Ovary (tissue), 9 donors: ENCODE results near the gene RSPH10B2. TPM values are rescaled to one million over a fixed set of nuclear protein-coding genes. Genes with fewer than 3 reads are reported as not detected.
"Not testable (repeated sequence)": the region's sequence is repeated elsewhere in the genome, so short reads cannot be mapped to it uniquely, and the experiment has no call there.

ENCODE experiments used
- DNase-seq, 5 donors: peaks; one replicate each; pipeline ENCODE4 v3.0.0-alpha.2; 2019 to 2020
- H3K27ac ChIP-seq, 2 donors: fragments of 200-600 bp; one replicate each; pipeline versions ENCODE4 v1.5.1 to v1.8.0; 2019 to 2022
- H3K27me3 ChIP-seq: fragments of 200-600 bp; one replicate; pipeline ENCODE4 v1.8.0; 2022
- H3K36me3 ChIP-seq: fragments of 200-600 bp; sonication (generic); one replicate; pipeline ENCODE4 v1.5.1; 2019
- H3K4me1 ChIP-seq: one replicate; pipeline ENCODE4 v1.8.1; 2013; ENCODE audit warnings: mild to moderate bottlenecking, moderate library complexity; ENCODE audit not compliant: insufficient read depth
- H3K4me3 ChIP-seq: fragments of 200-600 bp; sonication (generic); one replicate; pipeline ENCODE4 v1.5.1; 2017
- H3K9me3 ChIP-seq, 2 donors: fragments of 200-600 bp in 1 of 2; sonication (generic) in 1 of 2; one replicate each; pipeline versions ENCODE4 v1.5.1 to v1.8.1; 2013 to 2019; ENCODE audit warnings: mild to moderate bottlenecking in 1 of 2, moderate library complexity in 1 of 2
- EP300 ChIP-seq: sonication (generic); formaldehyde crosslinking; IDR thresholded peaks from one replicate; pipeline ENCODE4 v1.6.1; 2017; ENCODE audit warnings: antibody characterized with exemption
- POLR2A ChIP-seq: fragments of 450-650 bp; IDR thresholded peaks from one replicate; pipeline ENCODE4 v1.6.1; 2017; ENCODE audit warnings: antibody characterized with exemption, mild to moderate bottlenecking, moderate library complexity
- WGBS, 3 donors: extraction: QIAGEN DNeasy Blood & Tissue Kit in 1 of 3; methylation state at CpG; one replicate each; pipeline versions ENCODE4 v1.1.5 to v1.1.7; 2013 to 2017; 5-methylcytosine and 5-hydroxymethylcytosine counted together
- intact Hi-C, 4 donors: fragments of 100-400 bp; cut with DNase I; formaldehyde crosslinking; loops; one replicate each; pipeline versions ENCODE4 v1.11.0 to v1.15.1; 2022 to 2023
- polyA plus RNA-seq, 2 donors: library from polyadenylated mRNA; stranded (reverse); fragments of 200-250 nt in 1 of 2; fragments of 350-450 nt in 1 of 2; fragmentation: Illumina TruSeq in 1 of 2; extraction: RNeasy Lipid Tissue Mini Kit (QIAGEN cat#74804) in 1 of 2; gene quantifications; one replicate each; pipeline ENCODE4 v1.2.3, GENCODE V29; 2013 to 2014
- total RNA-seq, 7 donors: library from RNA; depleted of rRNA in 2 of 7; stranded (reverse); fragments of >200 nt in 2 of 7; fragmentation: NEBNext Ultra II Directional in 3 of 7; extraction: Animal tissue kit (Norgen Biotek cat#: 25700) in 3 of 7; gene quantifications; one replicate each; pipeline versions ENCODE4 v1.1.0 to v1.2.4, GENCODE V29; 2016 to 2023
- TF ChIP-seq, protein P1 (sequence below), 3 donors: fragments of 450-650 bp in 2 of 3; fragments of 200-600 bp in 1 of 3; IDR thresholded peaks; one replicate each; pipeline versions ENCODE4 v1.5.1 to v1.8.0; 2016 to 2022; ENCODE audit warnings: antibody characterized with exemption in 3 of 3, mild to moderate bottlenecking in 1 of 3
- donor health status: DM: no; HTN: no; CAD: no; lungs with moderate emphysema.
- donor health status: DM: no; HTN: no; CAD: no.
- donor health status: Bipolar disorder and iron deficiency.
- donor health status: DM: yes; HTN: yes; CAD: no.
- donor health status: DM: no; HTN: no; CAD: no.
- donor health status: DM: yes; HTN: yes; CAD: no.

RSPH10B2 gene
- total and polyA plus RNA-seq, 9 donors, result 0.07 to 14.7 (median 0.71) TPM; not detected in 2

DNA sequence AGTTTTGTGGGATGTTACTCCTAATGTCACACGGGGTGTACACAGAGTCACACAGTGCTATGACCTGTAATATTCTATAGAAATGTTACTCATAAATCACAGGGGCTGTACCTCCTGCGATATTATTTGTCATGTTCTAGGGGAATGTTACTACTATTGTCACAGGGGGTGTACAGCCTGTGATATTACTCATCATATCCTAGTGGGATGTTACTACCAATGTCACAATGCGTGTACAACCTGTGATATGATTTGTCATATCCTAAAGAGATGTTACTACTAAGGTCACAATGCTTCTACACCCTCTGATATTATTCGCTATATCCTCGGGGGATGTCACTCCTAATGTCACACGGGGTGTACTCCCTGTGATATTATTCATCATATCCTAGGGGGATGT lies 79.7 kb downstream of the RSPH10B2 start:
- no peaks in the 10 kb centered on the region for H3K4me1 ChIP-seq
- DNase-seq, result no peak
- H3K36me3 ChIP-seq, result no peaks in the 10 kb centered on the region
- no peaks in the 10 kb centered on the region for H3K9me3 ChIP-seq
- WGBS, 3 donors, result 85 to 87% (median 86%) methylated on average over 6 of the region's 6 CpGs
- H3K4me3 ChIP-seq, result no peak overlapping the region
- no peak overlapping the region for H3K27ac ChIP-seq
- intact Hi-C loops, result no loop called here
- no peaks in the 10 kb centered on the region for H3K27me3 ChIP-seq
- TF ChIP-seq EP300 (no peak), POLR2A (no peak)
- TF ChIP-seq, protein P1, sequence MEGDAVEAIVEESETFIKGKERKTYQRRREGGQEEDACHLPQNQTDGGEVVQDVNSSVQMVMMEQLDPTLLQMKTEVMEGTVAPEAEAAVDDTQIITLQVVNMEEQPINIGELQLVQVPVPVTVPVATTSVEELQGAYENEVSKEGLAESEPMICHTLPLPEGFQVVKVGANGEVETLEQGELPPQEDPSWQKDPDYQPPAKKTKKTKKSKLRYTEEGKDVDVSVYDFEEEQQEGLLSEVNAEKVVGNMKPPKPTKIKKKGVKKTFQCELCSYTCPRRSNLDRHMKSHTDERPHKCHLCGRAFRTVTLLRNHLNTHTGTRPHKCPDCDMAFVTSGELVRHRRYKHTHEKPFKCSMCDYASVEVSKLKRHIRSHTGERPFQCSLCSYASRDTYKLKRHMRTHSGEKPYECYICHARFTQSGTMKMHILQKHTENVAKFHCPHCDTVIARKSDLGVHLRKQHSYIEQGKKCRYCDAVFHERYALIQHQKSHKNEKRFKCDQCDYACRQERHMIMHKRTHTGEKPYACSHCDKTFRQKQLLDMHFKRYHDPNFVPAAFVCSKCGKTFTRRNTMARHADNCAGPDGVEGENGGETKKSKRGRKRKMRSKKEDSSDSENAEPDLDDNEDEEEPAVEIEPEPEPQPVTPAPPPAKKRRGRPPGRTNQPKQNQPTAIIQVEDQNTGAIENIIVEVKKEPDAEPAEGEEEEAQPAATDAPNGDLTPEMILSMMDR (IDR thresholded peaks at IDR 0.05), result no peak

DNA sequence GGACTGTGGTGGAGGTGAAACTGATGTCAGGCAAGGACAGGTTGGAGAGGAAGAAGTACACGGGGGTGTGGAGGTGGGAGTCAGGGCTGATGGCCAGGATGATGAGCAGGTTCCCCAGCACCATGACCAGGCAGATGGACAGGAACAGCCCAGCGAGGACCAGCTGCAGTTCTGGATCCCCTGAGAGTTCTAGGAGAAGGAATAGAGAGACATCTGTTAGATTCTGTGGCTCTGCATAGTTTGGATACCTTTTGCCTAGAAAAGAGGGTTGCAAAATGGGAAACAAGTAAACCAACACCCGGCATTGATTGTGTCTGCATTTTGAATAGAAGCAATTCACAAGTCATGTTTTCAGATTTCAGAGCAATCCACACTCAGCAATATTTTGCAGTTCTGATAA lies 81.6 kb downstream of the RSPH10B2 start:
- H3K27me3 ChIP-seq, H3K9me3 ChIP-seq, H3K27ac ChIP-seq, H3K4me3 ChIP-seq, intact Hi-C loops, DNase-seq, H3K4me1 ChIP-seq, H3K36me3 ChIP-seq: not testable (repeated sequence)
- 43 to 63% (median 52%) methylated on average over 3 of the region's 3 CpGs for WGBS, 3 donors

DNA sequence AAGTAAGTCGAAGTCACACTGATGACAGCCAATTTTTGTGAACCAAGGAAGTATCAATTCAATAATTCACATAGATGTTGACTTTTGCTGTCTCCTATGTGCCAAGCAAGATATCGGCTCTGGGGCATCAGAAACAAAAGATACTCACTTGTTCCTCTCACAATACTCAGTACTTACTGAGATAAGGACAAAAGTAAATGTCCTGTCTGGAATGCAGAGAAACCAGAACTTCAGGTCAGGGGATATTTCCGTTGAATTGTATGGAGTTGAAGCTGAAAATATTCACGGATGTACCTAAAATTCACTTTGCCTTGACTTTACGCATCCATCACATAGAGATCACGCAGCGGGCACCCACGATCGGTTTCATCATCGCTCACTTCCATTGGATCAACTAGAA lies 83.2 kb downstream of the RSPH10B2 start:
- DNase-seq, H3K27me3 ChIP-seq, H3K9me3 ChIP-seq, H3K4me1 ChIP-seq, H3K36me3 ChIP-seq, H3K4me3 ChIP-seq, H3K27ac ChIP-seq, intact Hi-C loops: not testable (repeated sequence)
- WGBS, 3 donors, result 90 to 95% (median 94%) methylated on average over 10 of the region's 10 CpGs

DNA sequence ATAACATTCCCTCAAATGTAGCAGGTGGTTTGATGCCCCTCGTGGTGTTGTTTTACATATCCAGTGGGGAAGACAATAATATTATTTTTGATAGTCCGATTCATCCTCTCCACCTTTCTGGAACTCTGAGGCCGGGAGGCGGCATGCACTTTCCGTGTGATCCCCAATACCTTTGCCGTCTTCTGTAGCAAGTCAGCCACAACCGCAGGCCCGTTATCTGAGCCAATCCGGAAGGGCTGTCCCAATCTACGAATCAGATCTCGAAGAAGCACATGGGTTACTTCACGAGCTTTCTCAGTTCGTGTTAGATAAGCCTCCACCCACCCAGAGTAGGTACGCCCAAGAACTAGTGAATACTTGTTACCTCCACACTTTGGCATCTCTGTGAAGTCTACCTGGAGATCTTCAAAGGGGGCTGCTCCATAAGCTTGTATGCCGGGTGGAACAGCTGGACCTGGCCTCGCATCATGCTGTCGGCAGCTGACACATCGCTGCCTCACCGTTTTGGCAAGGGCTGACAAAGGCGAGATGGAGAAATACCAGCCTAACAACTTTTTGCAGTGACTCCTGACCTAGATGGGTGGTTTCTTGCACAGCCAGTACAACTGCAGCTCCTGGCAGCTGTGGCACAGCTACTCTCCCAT lies 88.5 kb downstream of the RSPH10B2 start:
- H3K9me3 ChIP-seq, H3K4me3 ChIP-seq, H3K36me3 ChIP-seq, H3K27ac ChIP-seq, H3K4me1 ChIP-seq, DNase-seq, H3K27me3 ChIP-seq, intact Hi-C loops: not testable (repeated sequence)
- WGBS, 3 donors, result 65 to 73% (median 67%) methylated on average over 20 of the region's 20 CpGs

DNA sequence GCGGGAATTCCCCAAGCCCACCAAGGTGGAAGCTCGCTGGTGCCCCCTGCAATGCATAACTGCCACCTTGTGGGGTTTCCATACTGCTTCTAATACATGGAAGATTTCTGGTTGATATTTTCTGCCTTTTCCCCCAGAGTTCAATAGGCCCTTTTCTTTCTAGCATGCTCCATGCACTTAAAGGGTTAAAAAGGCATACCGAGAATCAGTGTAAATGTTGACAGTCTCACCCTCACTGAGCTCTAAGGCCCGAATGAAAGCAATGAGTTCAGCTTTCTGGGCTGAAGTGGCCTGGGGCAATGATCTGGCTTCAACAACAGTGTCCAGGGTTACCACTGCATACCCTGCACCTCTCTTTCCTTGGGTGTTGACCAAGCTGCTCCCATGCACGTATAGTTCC lies 89.2 kb downstream of the RSPH10B2 start:
- H3K27me3 ChIP-seq, H3K4me1 ChIP-seq, H3K9me3 ChIP-seq, DNase-seq, H3K36me3 ChIP-seq, intact Hi-C loops, H3K4me3 ChIP-seq, H3K27ac ChIP-seq: not testable (repeated sequence)
- WGBS, 3 donors, result 21 to 25% (median 22%) methylated on average over 5 of the region's 5 CpGs

DNA sequence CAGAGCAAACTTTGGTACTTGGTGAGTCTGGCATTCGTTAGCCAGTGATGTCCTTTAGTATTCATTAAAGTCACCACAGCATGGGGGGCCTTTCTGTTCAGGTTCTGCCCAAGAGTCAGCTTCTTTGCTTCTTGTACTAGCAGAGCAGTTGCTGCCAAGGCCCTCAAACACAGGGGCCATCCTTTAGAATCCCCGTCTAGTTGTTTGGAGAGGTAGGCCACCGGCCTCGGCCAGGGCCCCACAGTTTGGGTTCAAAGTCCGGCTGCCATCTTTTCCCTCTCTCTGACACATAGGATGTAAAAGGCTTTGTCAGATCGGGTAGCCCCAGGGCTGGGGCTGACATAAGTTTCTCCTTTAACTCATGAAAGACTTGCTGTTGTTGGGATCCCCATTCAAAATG lies 89.8 kb downstream of the RSPH10B2 start:
- intact Hi-C loops, DNase-seq, H3K36me3 ChIP-seq, H3K27me3 ChIP-seq, H3K4me1 ChIP-seq, H3K27ac ChIP-seq, H3K4me3 ChIP-seq, H3K9me3 ChIP-seq: not testable (repeated sequence)
- WGBS, 3 donors, result 64 to 83% (median 71%) methylated on average over 6 of the region's 6 CpGs

DNA sequence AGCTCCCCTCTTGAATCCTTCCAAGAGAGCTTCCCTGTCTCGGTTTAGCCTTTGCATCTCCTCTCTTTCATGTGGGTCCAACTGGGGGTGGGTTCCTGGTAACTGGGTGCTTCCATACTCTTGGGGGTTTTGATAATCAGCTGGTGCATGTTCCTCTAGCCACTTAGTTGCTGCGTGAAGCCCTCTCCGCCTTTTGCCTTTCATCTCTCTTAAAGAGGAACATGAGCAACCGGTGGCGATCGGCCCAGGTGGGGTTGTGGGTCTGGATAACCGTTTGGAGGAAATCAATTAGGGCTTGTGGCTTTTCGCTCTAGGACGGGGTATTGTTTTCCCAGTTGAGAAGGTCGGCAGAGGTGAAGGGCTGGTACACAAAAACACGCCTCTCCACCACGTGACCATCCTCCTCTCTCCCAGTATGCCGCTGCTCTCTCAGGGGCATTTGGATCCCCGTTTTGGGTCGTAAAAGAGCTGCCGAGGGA lies 92.1 kb downstream of the RSPH10B2 start:
- intact Hi-C loops, H3K9me3 ChIP-seq, H3K27me3 ChIP-seq, H3K27ac ChIP-seq, H3K4me3 ChIP-seq, H3K4me1 ChIP-seq, DNase-seq, H3K36me3 ChIP-seq: not testable (repeated sequence)
- WGBS, 3 donors, result 65 to 70% (median 68%) methylated on average over 16 of the region's 16 CpGs

DNA sequence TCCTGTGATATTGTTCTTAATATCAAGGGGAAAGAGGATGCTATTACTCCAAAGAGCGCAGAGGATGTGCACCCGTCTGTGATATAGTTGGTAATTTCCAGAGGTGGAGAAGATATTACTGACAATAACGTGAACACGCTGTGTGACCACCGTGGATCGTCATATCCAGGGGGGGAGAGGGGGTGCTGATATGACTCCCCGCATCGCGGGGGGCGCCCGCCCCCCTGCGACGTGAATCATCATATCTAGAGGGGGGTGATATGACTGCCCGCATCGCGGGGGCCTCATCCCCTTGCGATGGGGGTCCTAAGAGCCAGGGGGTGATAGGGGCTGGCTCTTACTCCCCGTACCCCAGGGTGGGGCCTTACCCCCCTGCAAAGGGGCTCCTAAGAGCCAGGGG lies 93.8 kb downstream of the RSPH10B2 start:
- H3K4me3 ChIP-seq, H3K27me3 ChIP-seq, H3K4me1 ChIP-seq, DNase-seq, intact Hi-C loops, H3K27ac ChIP-seq, H3K9me3 ChIP-seq, H3K36me3 ChIP-seq: not testable (repeated sequence)
- WGBS, 3 donors, result 76 to 86% (median 79%) methylated on average over 18 of the region's 18 CpGs

Other genes starting within 250 kb of the RSPH10B2 start
- gene GRID2IP, start 202.6 kb upstream of the RSPH10B2 start, total RNA-seq, result under 1 TPM in 6 of 7 donors, not detected in 1; 0.34 to 0.51 (median 0.40) TPM
- gene GRID2IP, start 202.6 kb upstream of the RSPH10B2 start, polyA plus RNA-seq, result under 1 TPM; 0.07 to 0.15 TPM
- 10 to 100 TPM; 35.9 to 57.9 (median 47.8) TPM for gene ZDHHC4, start 176.6 kb upstream of the RSPH10B2 start, total RNA-seq
- 10 to 100 TPM; 42.4 to 92.0 TPM for gene ZDHHC4, start 176.6 kb upstream of the RSPH10B2 start, polyA plus RNA-seq
- 10 to 100 TPM; 20.3 to 35.0 (median 30.4) TPM for gene INTS15, start 164.1 kb upstream of the RSPH10B2 start, total RNA-seq
- 10 to 100 TPM; 20.9 to 24.8 TPM for gene INTS15, start 164.1 kb upstream of the RSPH10B2 start, polyA plus RNA-seq
- gene ZNF853, start 138.5 kb upstream of the RSPH10B2 start, total RNA-seq, result 10 to 100 TPM; 16.5 to 25.9 (median 22.2) TPM
- gene ZNF853, start 138.5 kb upstream of the RSPH10B2 start, polyA plus RNA-seq, result 10 to 100 TPM in 1 of 2 donors, 1 to 10 TPM in 1; 9.1 to 14.5 TPM
- 10 to 100 TPM; 14.5 to 36.4 (median 28.4) TPM for gene ZNF316, start 116.8 kb upstream of the RSPH10B2 start, total RNA-seq
- 10 to 100 TPM; 11.5 to 17.6 TPM for gene ZNF316, start 116.8 kb upstream of the RSPH10B2 start, polyA plus RNA-seq
- 10 to 100 TPM; 17.0 to 33.7 (median 29.0) TPM for gene ZNF12, start 47.2 kb upstream of the RSPH10B2 start, total RNA-seq
- gene ZNF12, start 47.2 kb upstream of the RSPH10B2 start, polyA plus RNA-seq, result 10 to 100 TPM; 14.1 to 14.9 TPM
- 10 to 100 TPM; 38.5 to 63.7 (median 43.0) TPM for gene CCZ1B, start 72.2 kb downstream of the RSPH10B2 start, total RNA-seq
- 10 to 100 TPM; 19.2 to 58.9 TPM for gene CCZ1B, start 72.2 kb downstream of the RSPH10B2 start, polyA plus RNA-seq